SJCRH30 (cell line): Measurements from ENCODE around the gene PLLP. TPM values are rescaled to one million over a fixed set of nuclear protein-coding genes. Genes with fewer than 3 reads are reported as not detected.

Source experiments
- DNase-seq, 2 experiments: peaks; one replicate each; pipeline ENCODE4 v3.0.0-alpha.2; 2015 to 2020
- H3K27ac ChIP-seq: fragments of 250-450 bp; sonication (Bioruptor Pico); 2 replicates; pipeline ENCODE4 v1.5.1; 2020; ENCODE audit warnings: mild to moderate bottlenecking, moderate library complexity
- H3K27me3 ChIP-seq: fragments of 250-450 bp; sonication (Bioruptor Pico); 2 replicates; pipeline ENCODE4 v1.5.1; 2020; ENCODE audit warnings: mild to moderate bottlenecking, moderate library complexity
- H3K36me3 ChIP-seq: fragments of 250-450 bp; sonication (Bioruptor Pico); 2 replicates; pipeline ENCODE4 v1.5.1; 2020; ENCODE audit warnings: mild to moderate bottlenecking, moderate library complexity
- H3K4me1 ChIP-seq: fragments of 250-450 bp; sonication (Bioruptor Pico); 2 replicates; pipeline ENCODE4 v1.5.1; 2020; ENCODE audit warnings: mild to moderate bottlenecking, moderate library complexity
- H3K4me3 ChIP-seq: fragments of 250-450 bp; sonication (Bioruptor Pico); 2 replicates; pipeline ENCODE4 v1.5.1; 2020; ENCODE audit warnings: mild to moderate bottlenecking, moderate library complexity
- H3K9me3 ChIP-seq: fragments of 250-450 bp; sonication (Bioruptor Pico); replicated peaks from 2 replicates; pipeline ENCODE4 v1.5.1; 2020; ENCODE audit warnings: mild to moderate bottlenecking, moderate library complexity
- total RNA-seq: library from RNA; depleted of rRNA; stranded (reverse); fragments of >200 nt; shearing (Covaris generic); gene quantifications from 2 replicates; pipeline ENCODE4 v1.2.3, GENCODE V29; 2014

Gene PLLP
- total RNA-seq, 1 experiment from 2014 or later = 0.49 TPM

- Histone ChIP-seq H3K4me1 (no peaks in the 10 kb centered on the region), H3K27ac (no peak overlapping the region), H3K27me3 (no peaks in the 10 kb centered on the region), H3K9me3 (no peaks in the 10 kb centered on the region), H3K4me3 (no peak overlapping the region), H3K36me3 (no peaks in the 10 kb centered on the region)
- no peak for DNase-seq
Measured at GRCh38 chr16:57307365-57307764, 22.9 kb upstream of the PLLP start.

GRCh38 chr16:57306676-57307341, 22.3 kb upstream of the PLLP start:
- Histone ChIP-seq H3K4me3 (no peak overlapping the region), H3K4me1 (no peaks in the 10 kb centered on the region), H3K27me3 (no peaks in the 10 kb centered on the region), H3K27ac (no peak overlapping the region), H3K36me3 (no peaks in the 10 kb centered on the region), H3K9me3 (no peaks in the 10 kb centered on the region)
- DNase-seq = no peak

GRCh38 chr16:57305159-57305811, 20.8 kb upstream of the PLLP start:
- H3K27ac ChIP-seq = no peak overlapping the region
- no peak overlapping the region for H3K4me3 ChIP-seq
- no peaks in the 10 kb centered on the region for H3K9me3 ChIP-seq
- no peaks in the 10 kb centered on the region for H3K36me3 ChIP-seq
- H3K27me3 ChIP-seq = no peaks in the 10 kb centered on the region
- no peaks in the 10 kb centered on the region for H3K4me1 ChIP-seq
- no peak for DNase-seq

GRCh38 chr16:57304169-57305061, 19.9 kb upstream of the PLLP start:
- Histone ChIP-seq H3K9me3 (no peaks in the 10 kb centered on the region), H3K4me3 (no peak overlapping the region)
- peak; percentile 36 to 47 for DNase-seq

GRCh38 chr16:57303910-57304168, 19.4 kb upstream of the PLLP start:
- Histone ChIP-seq H3K9me3 (no peaks in the 10 kb centered on the region), H3K4me3 (no peak overlapping the region), H3K27me3 (no peaks in the 10 kb centered on the region), H3K36me3 (no peaks in the 10 kb centered on the region), H3K4me1 (peaks cover 2% of the 10 kb centered on the region; the same call in 1 of the 2 replicates), H3K27ac (no peak overlapping the region)
- no peak for DNase-seq

More at GRCh38 chr16:57304169-57305061, 19.9 kb upstream of the PLLP start:
- Histone ChIP-seq H3K27ac (no peak overlapping the region), H3K4me1 (no peaks in the 10 kb centered on the region), H3K27me3 (no peaks in the 10 kb centered on the region), H3K36me3 (no peaks in the 10 kb centered on the region)

- DNase-seq = no peak
- H3K4me3 ChIP-seq = no peak overlapping the region
- no peaks in the 10 kb centered on the region for H3K36me3 ChIP-seq
- H3K27me3 ChIP-seq = no peaks in the 10 kb centered on the region
- H3K4me1 ChIP-seq = peaks cover 5% of the 10 kb centered on the region; the same call in 1 of the 2 replicates
- H3K9me3 ChIP-seq = no peaks in the 10 kb centered on the region
- H3K27ac ChIP-seq = no peak overlapping the region
Measured at GRCh38 chr16:57303021-57303909, 18.8 kb upstream of the PLLP start.

- Histone ChIP-seq H3K27ac (no peak overlapping the region), H3K9me3 (no peaks in the 10 kb centered on the region), H3K4me3 (no peak overlapping the region), H3K36me3 (no peaks in the 10 kb centered on the region), H3K27me3 (no peaks in the 10 kb centered on the region), H3K4me1 (peaks cover 5% of the 10 kb centered on the region; the same call in 1 of the 2 replicates)
- no peak for DNase-seq
Measured at GRCh38 chr16:57301126-57301817, 16.8 kb upstream of the PLLP start.

- H3K27me3 ChIP-seq = no peaks in the 10 kb centered on the region
- H3K4me1 ChIP-seq = peaks cover 5% of the 10 kb centered on the region; the same call in 1 of the 2 replicates
- peak; percentile 99 to 100 for DNase-seq
- H3K27ac ChIP-seq = no peak overlapping the region
- H3K9me3 ChIP-seq = no peaks in the 10 kb centered on the region
- peak overlapping the region; percentile 66 for H3K4me3 ChIP-seq
- H3K36me3 ChIP-seq = no peaks in the 10 kb centered on the region
Measured at GRCh38 chr16:57300387-57301125, 16.1 kb upstream of the PLLP start.

- H3K4me1 ChIP-seq = peaks cover 5% of the 10 kb centered on the region; the same call in 1 of the 2 replicates
- H3K27ac ChIP-seq = peak overlapping the region; percentile 1; the same call in 1 of the 2 replicates
- H3K27me3 ChIP-seq = no peaks in the 10 kb centered on the region
- H3K4me3 ChIP-seq = peak overlapping the region; percentile 66
- H3K9me3 ChIP-seq = no peaks in the 10 kb centered on the region
- no peaks in the 10 kb centered on the region for H3K36me3 ChIP-seq
- peak; percentile 92 to 97 for DNase-seq
Measured at GRCh38 chr16:57299719-57300386, 15.4 kb upstream of the PLLP start.

- Histone ChIP-seq H3K27me3 (no peaks in the 10 kb centered on the region), H3K36me3 (no peaks in the 10 kb centered on the region), H3K4me1 (peaks cover 5% of the 10 kb centered on the region; the same call in 1 of the 2 replicates), H3K9me3 (no peaks in the 10 kb centered on the region), H3K27ac (peak overlapping the region; percentile 1; the same call in 1 of the 2 replicates), H3K4me3 (peak overlapping the region; percentile 66)
- DNase-seq = peak; percentile 81 to 87
Measured at GRCh38 chr16:57299009-57299718, 14.7 kb upstream of the PLLP start.

GRCh38 chr16:57297856-57298255, 13.4 kb upstream of the PLLP start:
- peak in 1 of 2 experiments; percentile 32 for DNase-seq

More at GRCh38 chr16:57297856-57298255, 13.4 kb upstream of the PLLP start:
- Histone ChIP-seq H3K27me3 (no peaks in the 10 kb centered on the region), H3K4me3 (no peak overlapping the region), H3K4me1 (peaks cover 5% of the 10 kb centered on the region; the same call in 1 of the 2 replicates), H3K36me3 (no peaks in the 10 kb centered on the region), H3K9me3 (no peaks in the 10 kb centered on the region), H3K27ac (no peak overlapping the region)
